Embryonic facial prominence (tissue), 1 donor: ENCODE measurements around the gene NKAIN4.
"Not testable (repeated sequence)": the region's sequence is repeated elsewhere in the genome, so short reads cannot be mapped to it uniquely, and the experiment has no call there.

Source experiments
- DNase-seq: peaks from one replicate; pipeline ENCODE4 v3.0.0-alpha.2; 2016; ENCODE audit errors: extremely low spot score

The NKAIN4 gene

DNA sequence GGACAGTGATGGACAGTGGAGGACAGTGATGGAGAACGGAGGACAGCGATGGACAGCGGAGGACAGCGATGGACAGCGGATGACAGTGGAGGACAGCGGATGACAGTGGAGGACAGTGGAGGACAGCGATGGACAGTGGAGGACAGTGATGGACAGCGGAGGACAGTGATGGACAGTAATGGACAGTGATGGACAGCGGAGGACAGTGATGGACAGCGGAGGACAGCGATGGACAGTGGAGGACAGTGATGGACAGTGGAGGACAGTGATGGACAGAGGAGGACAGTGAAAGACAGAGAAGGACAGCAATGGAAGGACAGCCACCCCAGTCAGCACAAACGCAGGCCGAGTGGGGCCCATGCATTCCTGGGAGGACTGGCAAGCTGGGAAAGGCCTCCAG lies 3.4 kb upstream of the NKAIN4 start:
- no peak for DNase-seq

DNA sequence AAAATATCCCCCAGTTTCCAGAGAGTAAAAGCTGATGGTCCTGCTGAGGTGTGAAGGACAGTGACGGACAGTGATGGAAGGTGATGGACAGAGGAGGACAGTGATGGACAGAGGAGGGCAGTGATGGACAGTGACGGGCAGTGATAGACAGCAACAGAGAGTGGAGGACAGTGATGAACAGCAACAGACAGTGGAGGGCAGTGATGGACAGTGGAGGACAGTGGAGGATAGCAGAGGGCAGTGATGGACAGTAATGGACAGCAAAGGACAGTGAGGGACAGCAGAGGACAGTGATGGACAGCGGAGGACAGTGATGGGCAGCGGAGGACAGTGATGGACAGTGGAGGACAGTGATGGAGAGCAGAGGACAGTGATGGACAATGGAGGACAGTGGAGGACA lies 2.7 kb upstream of the NKAIN4 start:
- no peak for DNase-seq

DNA sequence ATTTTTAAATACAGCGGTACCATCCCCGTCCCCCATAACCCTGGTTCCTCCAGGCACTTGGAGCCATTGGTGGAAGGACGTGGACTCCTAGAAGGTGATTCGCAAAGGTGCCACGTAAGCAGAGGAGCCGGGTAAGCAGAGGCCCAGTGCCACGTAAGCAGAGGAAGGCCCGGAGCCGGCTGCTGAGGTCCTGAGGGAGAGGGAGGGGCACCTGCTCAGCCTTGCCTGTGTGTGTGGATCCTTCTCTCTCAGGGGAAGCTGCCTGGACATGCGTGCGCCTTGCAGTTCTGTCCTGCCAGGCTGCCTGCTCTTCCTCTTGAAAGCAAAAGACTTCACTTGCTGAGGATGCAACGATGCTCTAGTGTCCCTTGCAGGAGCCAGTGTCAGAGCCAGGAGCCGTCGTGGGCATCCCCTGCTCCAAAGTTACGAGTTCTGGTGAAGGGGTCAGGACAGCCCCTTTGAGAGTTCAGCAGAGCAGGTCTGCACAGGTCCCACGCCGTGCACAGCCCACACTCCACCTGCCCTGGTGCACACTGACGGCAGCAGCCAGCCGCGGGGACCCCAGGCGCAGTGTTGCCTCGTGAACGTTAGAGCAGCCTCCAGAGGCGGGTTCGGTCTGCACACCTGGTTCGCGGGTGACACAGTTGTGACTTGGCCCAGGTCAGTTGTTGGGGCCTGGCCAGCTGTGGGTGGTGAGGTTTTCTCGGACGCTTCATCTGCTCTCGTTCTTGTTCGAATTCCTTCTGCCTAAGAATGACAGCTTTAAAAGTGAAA lies 1.9 kb upstream of the NKAIN4 start:
- no peak for DNase-seq

DNA sequence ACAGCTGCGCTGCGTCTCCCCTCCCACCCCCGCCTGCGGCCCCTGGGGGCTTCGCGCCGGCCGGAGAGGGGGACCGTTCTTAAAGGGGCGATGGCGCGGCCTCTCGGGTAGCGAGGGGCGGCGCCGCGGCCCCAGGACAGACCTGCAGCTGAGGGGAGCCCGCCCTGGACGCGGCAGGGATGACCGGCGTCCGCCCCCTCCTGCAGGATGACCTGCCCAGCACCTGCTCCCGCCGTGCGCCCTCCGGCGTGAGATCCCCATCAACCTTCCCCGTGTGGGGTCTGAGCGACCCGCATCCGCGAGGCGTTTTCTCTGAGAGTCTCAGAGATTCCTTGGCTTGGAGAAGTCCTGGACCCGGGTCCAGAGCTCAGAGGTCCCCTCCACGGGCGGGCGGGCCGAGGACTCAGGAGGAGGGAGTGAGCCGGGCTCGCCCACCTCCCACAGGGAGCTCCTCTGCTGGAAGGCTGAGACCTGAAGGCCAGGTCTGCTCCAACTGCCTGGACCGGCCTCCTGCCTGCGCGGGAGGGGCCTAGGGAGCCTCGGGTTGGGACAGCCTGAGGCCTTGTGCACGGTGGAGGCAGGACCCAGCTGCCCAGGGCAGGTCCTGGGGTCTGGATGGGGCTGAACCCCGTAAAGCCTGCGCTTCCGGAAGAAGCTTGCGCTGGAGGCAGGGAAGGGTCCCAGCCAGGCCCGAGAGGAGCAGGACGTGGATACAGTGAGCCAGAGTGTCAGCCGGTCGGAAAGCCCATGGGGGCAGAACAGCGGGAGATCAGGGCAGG lies 532 bp upstream of the NKAIN4 start:
- DNase-seq, result no peak

DNA sequence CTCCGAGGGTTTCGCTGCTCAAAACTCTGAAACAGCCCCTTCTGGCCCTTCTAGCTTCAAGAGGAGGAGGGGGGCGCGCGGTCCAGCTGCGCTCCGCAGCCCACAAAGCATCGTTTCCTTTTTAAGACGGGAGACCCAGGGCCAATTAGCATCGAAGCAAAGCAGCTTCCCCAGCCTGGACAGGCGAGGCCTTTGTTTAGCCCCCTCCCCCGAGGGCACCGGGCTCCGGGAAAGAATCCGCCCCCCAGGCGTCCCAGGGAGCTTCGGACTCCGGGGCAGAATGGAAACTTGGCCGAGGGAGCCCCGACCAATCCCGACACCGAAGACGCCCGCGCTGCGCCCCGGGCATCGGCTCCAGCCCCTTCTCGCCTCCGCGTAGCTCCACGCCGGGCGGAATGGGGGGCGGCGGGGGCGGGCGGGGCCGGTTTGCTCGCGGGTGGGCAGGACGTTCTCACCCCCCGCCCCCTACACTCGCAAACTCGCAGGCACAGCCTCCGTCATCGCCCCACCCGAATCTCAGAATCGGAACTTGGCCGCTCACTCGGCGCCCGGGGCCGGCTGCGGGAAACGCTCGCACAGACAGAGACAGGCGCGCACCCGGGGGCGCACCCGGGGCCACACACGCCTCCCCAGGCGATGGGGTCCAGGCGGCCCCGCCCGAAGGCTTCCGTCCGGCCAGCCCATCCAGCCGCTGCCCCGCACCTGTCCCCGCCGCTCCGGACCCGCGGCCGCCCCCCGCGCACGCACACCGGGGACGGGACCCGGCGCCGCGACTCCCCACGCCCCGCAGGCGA lies 628 bp downstream of the NKAIN4 start:
- no peak for DNase-seq

DNA sequence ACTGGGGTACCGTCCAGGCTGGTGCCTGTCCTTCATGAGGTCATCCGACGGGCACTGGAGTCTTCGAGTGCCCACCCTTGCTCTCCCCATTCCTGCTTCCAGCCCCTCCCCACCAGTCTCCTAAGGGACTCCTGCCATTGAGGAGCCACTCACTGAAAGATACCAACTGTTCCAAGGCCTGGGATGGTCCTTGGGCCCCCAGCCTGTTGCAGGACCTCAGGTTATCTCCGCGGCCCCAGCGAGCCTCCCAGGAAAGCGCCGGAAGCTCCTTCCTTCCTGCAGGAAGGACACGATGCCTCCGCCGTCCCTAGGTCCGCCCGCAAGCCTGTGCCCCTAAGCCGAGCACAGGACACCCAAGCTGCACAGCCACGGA lies 1.2 kb downstream of the NKAIN4 start:
- DNase-seq, result no peak

DNA sequence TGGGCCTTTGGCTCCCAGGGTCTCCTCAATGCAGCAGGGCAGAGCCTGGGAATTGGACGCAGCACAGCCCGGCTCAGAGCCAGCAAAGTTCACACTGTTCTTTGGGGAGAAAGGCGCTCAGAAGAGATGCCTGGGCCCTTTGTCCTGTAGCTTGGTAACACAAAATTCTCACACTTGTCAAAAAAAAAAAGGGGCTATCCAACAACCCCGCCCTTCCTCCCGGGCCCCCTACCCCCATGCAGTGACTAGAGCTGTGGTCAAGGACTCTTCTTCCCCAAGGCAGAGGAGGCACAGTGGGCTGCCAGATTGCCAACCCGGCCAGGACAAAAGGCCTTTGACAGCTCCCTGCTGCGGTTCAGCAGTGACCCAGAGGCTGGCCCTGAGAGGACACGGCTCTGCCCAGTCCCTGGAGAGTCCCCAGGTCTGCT lies 2.0 kb downstream of the NKAIN4 start:
- no peak for DNase-seq

DNA sequence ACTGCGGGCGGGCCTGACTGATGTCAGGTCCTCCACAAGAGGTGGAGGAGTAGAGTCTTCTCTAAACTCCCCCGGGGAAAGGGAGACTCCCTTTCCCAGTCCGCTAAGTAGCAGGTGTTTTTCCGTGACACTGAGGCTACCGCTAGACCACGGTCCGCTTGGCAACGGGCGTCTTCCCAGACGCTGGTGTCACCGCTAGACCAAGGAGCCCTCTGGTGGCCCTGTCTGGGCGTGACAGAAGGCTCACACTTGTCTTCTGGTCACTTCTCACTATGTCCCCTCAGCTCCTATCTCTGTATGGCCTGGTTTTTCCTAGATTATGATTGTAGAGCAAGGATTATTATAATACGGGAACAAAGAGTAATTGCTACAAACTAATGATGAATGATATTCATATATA lies 2.9 kb downstream of the NKAIN4 start:
- not testable (repeated sequence) for DNase-seq

DNA sequence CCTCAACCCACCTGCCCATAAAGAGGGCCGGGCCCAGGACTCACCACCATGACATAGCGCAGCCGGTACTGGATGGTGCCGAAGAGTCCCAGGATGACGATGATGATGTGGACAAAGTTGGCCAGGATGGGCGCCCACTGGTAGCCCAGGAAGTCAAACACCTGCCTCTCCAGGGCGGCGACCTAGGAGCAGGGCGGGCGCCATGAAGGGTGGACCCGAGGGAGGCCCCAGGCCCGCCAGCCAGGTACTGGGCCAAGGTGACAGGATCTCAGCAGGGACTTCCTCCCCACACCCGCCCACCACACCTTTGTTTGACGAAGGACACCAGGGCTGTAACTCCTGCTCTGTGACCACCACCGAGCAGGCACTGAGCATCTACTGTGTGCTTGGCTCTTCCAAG lies 4.4 kb downstream of the NKAIN4 start:
- DNase-seq, result no peak

DNA sequence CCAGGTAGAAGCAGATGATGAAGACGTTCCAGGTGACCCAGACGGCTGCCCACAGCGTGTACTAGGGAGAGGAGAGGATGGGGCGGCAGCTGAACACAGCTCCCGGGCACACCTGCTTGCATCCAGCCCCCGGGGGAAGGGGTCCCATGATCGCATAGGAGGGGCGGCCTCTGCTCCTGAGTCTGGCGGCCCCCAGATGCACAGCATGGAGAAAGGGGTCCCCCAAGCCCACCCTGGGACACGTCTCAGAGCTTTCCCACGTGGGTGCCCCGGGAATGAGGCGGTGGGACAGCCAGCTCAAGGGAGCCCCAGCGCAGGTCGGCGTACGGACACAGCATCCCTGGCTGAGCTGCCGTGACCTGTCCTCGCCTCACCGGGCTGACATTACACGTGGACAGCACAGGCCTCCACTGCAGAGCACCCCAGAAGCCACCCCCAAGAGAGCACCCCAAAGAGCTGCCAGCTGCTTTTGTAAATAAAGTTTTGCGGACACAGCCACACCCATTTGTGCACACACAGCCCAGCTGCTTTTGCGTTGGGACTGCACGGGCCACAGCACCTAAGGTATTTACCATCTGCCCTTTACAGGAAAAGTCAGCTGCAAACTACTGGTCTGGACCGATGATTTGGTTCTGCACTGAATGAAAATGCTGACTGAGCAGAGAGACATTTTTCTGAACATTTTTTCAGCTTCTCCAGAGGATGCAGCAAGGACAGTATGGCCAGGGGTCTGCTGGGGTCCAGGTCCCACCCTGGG lies 5.2 kb downstream of the NKAIN4 start:
- no peak for DNase-seq

DNA sequence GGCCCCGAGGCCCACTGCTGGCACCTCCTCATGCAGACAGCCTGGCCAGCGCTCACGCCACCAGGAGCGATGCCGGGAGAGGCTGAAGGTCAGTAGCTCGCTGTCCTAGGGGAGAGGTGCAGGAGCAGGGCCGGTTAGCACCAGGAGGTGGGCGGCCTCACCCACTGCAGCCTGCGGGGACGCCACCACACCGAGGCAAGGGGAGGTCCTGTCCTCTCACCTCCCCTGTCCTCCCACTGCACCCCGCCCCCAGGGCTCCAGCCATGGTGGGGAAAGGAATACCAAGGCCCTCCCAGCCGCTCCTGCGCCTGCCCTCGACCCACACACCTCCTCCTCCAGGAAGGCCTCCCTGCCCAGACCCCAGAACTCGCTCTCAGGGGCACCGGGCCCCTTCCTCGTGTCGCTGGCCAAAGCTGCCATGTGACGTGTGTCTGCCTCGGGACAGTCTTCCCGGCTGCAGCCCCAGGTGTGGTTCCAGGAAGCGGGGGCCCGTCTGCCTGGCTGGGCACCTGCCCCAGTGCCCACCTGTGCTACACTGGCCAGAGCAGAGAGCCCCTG lies 6.5 kb downstream of the NKAIN4 start:
- DNase-seq, result no peak

DNA sequence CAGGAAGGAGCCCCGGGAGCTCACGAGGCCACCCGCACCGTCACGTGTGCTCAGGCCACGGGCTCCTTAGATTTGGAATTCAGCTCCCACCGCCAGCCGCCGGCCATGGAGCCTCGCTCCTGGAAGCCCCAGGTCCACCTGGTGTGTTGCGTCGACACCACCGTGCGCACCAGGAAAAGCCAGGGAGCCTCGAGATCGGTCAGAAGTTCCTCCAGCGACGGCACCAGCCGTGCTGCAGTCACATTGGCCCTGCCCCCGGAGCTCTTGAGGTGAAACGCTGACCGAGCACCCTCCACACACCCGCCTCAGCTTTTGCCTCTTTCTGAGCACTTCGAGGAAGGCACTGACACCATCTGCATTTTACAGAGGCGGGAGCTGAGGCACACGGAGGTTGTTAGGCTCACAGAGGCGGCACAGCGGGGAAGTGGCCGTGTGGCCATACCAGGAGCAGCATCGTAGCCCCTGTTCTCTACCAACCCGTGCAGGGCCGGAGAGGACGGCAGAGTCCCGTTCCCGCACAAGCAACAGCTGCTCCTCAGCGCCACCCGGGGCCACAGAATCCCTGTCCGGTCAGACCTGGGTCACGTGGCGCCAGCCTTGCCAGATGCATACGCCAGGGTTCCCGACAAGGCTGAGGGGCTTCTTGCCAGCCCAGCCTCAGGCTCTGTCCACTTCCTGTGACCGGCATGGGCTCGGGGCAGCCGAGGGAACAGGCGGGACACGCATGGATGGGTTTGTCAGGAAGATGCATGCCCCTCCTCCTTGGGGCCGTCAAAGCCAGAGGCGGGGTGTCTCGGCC lies 7.6 kb downstream of the NKAIN4 start:
- no peak for DNase-seq

DNA sequence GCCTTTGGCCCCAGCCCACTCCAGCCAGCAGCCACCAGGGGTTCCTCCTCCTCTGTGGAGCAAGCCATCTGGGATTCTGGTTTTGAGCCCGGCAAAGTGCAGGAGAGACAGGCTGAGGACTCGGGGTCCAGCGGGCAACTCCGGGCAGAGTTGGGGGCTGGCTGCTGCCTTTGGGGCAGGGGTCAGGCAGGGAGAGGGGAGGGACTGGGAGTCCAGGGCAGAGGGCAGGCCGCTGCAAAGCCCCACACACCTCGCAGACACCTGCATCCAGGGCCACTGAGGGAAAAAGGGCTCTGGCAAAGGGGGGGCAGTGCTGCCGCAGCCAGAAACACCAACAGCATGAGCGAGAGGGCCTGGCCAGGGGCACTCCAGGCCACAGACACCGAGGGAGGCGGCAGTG lies 9.8 kb downstream of the NKAIN4 start:
- no peak for DNase-seq

DNA sequence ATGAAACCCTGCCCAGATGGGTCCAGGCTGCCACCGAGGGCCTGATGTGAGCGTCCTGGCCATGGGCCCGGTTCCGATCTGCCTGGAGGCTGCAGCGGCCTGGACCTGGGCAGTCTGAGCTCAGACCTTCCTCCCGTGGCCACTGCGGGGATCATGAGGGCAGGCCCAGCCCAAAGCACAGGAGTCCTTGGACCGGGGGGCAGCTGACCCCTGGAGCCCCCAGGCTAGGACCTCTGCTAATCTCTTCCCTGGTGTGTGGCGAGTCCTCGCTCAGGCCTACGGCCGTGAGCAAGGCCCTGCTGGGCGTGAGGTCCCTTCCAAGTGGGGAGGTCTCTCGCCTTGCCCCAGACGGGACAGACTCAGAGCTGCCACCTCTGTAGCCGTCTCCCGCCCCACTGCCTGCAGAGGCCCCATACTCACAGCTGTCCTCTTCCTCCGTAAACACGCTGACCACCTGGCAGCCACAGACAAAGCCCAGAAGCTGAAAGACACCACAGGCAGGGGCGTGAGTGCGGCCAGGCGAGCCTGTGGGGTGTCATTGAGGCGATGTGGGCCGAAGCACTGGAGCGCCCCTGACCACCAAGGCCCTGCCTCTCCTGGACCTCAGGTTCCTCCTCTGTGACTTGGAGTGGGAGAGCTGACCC lies 10.5 kb downstream of the NKAIN4 start:
- DNase-seq, result no peak

DNA sequence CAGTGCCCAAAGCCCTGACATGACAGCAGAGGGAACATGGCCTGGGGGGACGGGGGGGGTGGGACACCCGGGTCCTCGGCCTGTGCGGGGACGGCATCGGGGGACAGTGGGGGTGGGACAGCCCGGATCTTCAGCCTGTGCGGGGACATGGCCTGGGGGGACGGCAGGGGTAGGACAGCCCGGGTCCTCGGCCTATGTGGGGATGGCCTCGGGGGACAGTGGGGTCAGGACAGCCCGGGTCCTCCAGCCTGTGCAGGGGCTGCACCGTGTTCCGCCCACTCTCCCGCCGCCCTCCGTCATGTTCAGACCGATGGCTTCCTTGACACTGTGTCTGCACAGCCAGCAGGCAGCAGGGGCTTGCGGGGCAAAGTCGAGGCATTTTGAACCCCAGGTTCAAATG lies 11.5 kb downstream of the NKAIN4 start:
- no peak for DNase-seq

DNA sequence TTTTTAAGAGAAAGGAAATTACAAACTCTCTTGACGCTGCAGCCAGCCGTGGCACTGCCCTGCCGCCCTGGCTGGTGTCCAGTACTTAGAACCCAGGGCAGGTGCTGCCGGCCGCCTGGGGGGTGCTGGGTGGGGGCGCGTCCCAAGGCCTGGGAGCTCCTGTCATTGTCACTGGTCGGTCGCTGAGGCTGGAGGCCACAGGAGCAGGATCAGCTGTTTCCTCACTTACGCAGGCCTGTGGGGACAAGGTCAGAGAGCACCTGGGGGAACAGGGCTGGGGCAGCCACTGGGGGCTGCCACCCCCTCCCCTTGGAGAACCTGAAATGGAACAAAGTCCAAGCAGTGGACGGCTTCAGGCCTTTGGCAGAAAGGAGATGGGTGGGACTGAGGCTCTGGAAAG lies 13.0 kb downstream of the NKAIN4 start:
- DNase-seq, result no peak

DNA sequence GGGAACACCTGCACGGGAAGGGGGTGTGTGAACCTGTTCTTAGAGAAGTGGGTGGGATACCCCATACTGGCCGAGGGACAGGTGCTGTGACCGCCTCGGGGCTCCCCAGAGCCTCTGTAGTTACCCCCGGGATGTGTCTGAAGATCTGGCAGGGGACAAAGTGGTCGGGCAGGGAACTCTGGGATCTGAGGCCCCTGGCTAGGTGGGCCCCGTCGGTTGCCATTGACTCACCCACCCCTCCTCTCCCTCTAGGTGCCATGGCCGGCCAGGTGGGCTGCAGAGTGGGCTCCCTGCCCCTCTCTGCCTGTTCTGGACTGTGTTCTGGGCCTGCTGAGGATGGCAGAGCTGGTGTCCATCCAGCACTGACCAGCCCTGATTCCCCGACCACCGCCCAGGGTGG lies 14.3 kb downstream of the NKAIN4 start:
- no peak for DNase-seq

DNA sequence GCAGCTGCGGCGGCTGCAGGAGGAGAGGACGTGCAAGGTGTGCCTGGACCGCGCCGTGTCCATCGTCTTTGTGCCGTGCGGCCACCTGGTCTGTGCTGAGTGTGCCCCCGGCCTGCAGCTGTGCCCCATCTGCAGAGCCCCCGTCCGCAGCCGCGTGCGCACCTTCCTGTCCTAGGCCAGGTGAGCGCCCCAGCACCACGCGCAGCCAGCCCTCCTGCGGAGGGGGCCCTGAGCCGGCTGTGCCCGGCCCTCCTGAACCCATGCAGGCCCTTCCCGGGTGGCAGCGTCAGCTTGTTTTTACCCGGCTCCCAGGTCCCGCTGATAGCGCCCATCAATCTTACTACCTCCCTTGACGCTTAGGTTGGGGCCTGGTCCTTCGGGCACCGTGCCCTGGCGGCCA lies 14.8 kb downstream of the NKAIN4 start:
- DNase-seq, result no peak

DNA sequence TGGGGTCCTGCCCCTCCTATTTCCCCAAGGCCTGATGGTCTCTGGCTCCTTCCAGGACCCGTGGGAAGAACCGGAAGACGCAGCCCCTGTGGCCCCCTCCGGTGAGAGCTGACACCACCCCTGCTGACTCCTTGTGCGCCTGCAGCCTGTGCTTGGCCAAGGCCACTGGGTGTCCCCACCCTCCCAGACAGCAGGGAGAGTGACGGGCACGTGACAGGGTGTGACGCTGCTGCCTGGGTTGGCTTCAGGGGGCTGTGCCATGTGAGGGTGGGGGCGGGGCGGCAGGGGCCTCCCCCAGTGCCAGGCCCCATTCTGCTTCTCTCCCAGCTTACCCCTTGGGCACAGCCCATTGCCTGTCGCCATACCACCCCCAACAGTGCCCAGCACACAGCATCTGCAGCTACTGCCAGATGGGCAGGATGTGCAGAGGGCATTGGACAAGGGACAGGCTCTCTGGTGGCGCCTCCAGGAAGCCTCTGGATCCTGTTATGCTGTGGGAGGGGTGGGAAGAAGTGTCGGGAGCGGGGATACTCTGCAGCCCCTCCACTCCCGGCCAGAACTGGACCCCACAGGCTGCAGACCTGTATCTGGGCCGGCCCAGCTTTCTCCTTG lies 15.6 kb downstream of the NKAIN4 start:
- DNase-seq, result no peak

DNA sequence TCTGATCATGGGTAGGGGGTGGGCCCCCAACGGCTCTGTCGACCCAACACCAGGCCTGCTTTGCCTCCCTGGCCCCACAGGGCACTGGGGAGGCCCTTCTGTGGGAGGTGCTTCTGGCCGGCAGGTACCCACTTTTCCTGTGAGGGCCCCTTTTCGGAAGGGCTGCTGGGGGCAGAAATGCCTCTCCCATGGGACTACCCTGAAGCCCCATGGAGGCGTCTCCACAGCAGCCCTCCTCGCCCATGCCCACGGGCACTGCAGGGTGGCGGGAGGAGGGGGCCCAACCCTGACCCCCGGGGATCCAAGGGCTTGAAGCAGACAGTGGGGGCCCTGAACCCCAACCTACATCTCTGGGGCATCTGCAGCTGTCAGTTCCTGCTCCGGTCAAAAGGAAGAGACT lies 16.2 kb downstream of the NKAIN4 start:
- no peak for DNase-seq
